ENCODE data around the gene MAOB. TPM values are rescaled to one million over a fixed set of nuclear protein-coding genes. Genes with fewer than 3 reads are reported as not detected.

MAOB gene
- total and polyA plus RNA-seq, 2 donors (not counting 3 experiments of a cell fraction or from before 2014, with no cell fraction given): not detected

- Histone ChIP-seq H3K9me3 (replicated peaks; ENCODE audit: control insufficient read depth, insufficient read depth, low read length) (no peaks in the 10 kb centered on the region), H3K27me3 (ENCODE audit: control insufficient read depth in 2 of 2, insufficient read depth in 2 of 2, low read length in 2 of 2) (no peaks in the 10 kb centered on the region), H3K79me2 (ENCODE audit: control insufficient read depth, insufficient read depth, low read length) (no peaks in the 10 kb centered on the region), H3K4me2 (ENCODE audit: insufficient read depth, low read length) (no peak overlapping the region), H3K36me3 (ENCODE audit: control insufficient read depth in 2 of 2, extremely low read depth in 1 of 2, insufficient read depth in 2 of 2, low read length in 2 of 2) (peaks cover 0 to 2% of the 10 kb centered on the region in 2 experiments), H3K4me1 (ENCODE audit: control insufficient read depth, extremely low read depth, insufficient read depth, low read length) (no peaks in the 10 kb centered on the region), H3K27ac (ENCODE audit: insufficient read depth, low read depth, low read length) (no peak overlapping the region), H3K9me1 (replicated peaks; ENCODE audit: control insufficient read depth, extremely low read depth, insufficient read depth, low read length) (no peaks in the 10 kb centered on the region), H3K9ac (replicated peaks; ENCODE audit: extremely low read depth, insufficient read depth, low read length) (no peak overlapping the region), H4K20me1 (replicated peaks; ENCODE audit: control insufficient read depth, extremely low read depth, insufficient read depth, low read length) (no peaks in the 10 kb centered on the region), H3K4me3 (replicated peaks in 1 of 3; ENCODE audit: insufficient read depth in 1 of 3, low read depth in 1 of 3, low read length in 3 of 3) (no peak overlapping the region), H2AFZ (ENCODE audit: low read depth, low read length) (no peak overlapping the region)
- ChIA-PET POLR2A (no interaction called here), CTCF (no interaction called here)
- FAIRE-seq (no peak), DNase-seq (ENCODE audit: low read depth, low spot score) (peak; percentile 18)
- intact Hi-C loops (cut with micrococcal nuclease) (no loop called here), dilution Hi-C loops (cut with MboI; ENCODE audit: extremely low pct_ligation_motif_present, low sequenced_read_pairs) (no loop called here)
- TF ChIP-seq EZH2 (IDR thresholded peaks at IDR 0.05; ENCODE audit: borderline replicate concordance, low read depth, low read length, severe bottlenecking) (no peak), POLR2AphosphoS5 (IDR thresholded peaks at IDR 0.05; ENCODE audit: insufficient read depth, low read depth, low read length) (no peak), FOS (IDR thresholded peaks at IDR 0.05; ENCODE audit: borderline replicate concordance, insufficient read depth, low read length) (no peak), CTCF (IDR thresholded peaks at IDR 0.05; ENCODE audit: extremely low read depth in 1 of 2, insufficient read depth in 1 of 2, low read depth in 1 of 2, low read length in 2 of 2) (no peak), GATA2 (IDR thresholded peaks at IDR 0.05; ENCODE audit: insufficient read depth, insufficient read length, low read depth, low read length) (no peak), JUN (IDR thresholded peaks at IDR 0.05; ENCODE audit: borderline replicate concordance, insufficient read depth, insufficient read length, low read depth) (no peak), POLR2A (IDR thresholded peaks at IDR 0.05; ENCODE audit: low read depth, low read length) (no peak)
- TF ChIP-seq, protein P1, sequence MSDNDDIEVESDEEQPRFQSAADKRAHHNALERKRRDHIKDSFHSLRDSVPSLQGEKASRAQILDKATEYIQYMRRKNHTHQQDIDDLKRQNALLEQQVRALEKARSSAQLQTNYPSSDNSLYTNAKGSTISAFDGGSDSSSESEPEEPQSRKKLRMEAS (IDR thresholded peaks at IDR 0.05; ENCODE audit: insufficient read depth, insufficient read length): no peak
- no TSS peak for BruUV-seq (replicated peaks)
Measured at GRCh38 chrX:43744284-43744683, 138.0 kb downstream of the MAOB start.

Measured in endothelial cell of umbilical vein (primary cell).